Posterior vena cava (tissue), 2 donors: ENCODE measurements around the gene BAIAP3. TPM values are rescaled to one million over a fixed set of nuclear protein-coding genes. Genes with fewer than 3 reads are reported as not detected.
"Not testable (repeated sequence)": the region's sequence is repeated elsewhere in the genome, so short reads cannot be mapped to it uniquely, and the experiment has no call there.

ENCODE experiments used
- DNase-seq: peaks from one replicate; pipeline ENCODE4 v3.0.0-alpha.2; 2020; ENCODE audit warnings: low spot score
- intact Hi-C, 2 donors: fragments of 100-400 bp; cut with DNase I; formaldehyde crosslinking; loops; one replicate each; pipeline versions ENCODE4 v1.14.1 to v1.14.2; 2022 to 2023
- long read RNA-seq, 2 donors: library from polyadenylated mRNA; unstranded; transcript quantifications; one replicate each; pipeline ENCODE4 v2.0.0, GENCODE V29; 2020 to 2021
- total RNA-seq, 2 donors: library from RNA; stranded (reverse); fragmentation: NEBNext Ultra II Directional; extraction: Animal tissue kit (Norgen Biotek cat#: 25700); gene quantifications; one replicate each; pipeline ENCODE4 v1.2.1, GENCODE V29; 2021
- donor health status: DM: yes; HTN: yes; CAD: no.
- donor health status: DM: yes; HTN: yes; CAD: no.

The BAIAP3 gene
- total RNA-seq, result under 1 TPM; 0.24 to 0.56 TPM
- long read RNA-seq, donor 1, result 0 reads
- long read RNA-seq, donor 2, result 0 reads

- no peak for DNase-seq
- intact Hi-C loops, result no loop called here
Observed at GRCh38 chr16:1333149-1333812, at the start of gene BAIAP3. Gene BAIAP3, plus strand, starts transcription at chr16:1333645. Its CDS starts 4,905 bp downstream, at chr16:1338550.

GRCh38 chr16:1283996-1284616 lies 49.3 kb upstream of the BAIAP3 start:
- DNase-seq, result no peak
- intact Hi-C loops, result no loop called here

GRCh38 chr16:1285669-1286512 lies 47.6 kb upstream of the BAIAP3 start:
- DNase-seq, result no peak
- intact Hi-C loops, result no loop called here

GRCh38 chr16:1286513-1287094 lies 46.8 kb upstream of the BAIAP3 start:
- DNase-seq, result peak; percentile 74

GRCh38 chr16:1287982-1288670 lies 45.3 kb upstream of the BAIAP3 start:
- no peak for DNase-seq
- intact Hi-C loops, result no loop called here

More at GRCh38 chr16:1286513-1287094, 46.8 kb upstream of the BAIAP3 start:
- intact Hi-C loops, result no loop called here

GRCh38 chr16:1288813-1289476 lies 44.5 kb upstream of the BAIAP3 start:
- no peak for DNase-seq
- intact Hi-C loops, result no loop called here

GRCh38 chr16:1289477-1289866 lies 44.0 kb upstream of the BAIAP3 start:
- no peak for DNase-seq
- intact Hi-C loops, result no loop called here

GRCh38 chr16:1290063-1290501 lies 43.4 kb upstream of the BAIAP3 start:
- DNase-seq, result peak; percentile 66
- intact Hi-C loops, result no loop called here

- intact Hi-C loops, result no loop called here
- no peak for DNase-seq
Observed at GRCh38 chr16:1290860-1291575, 42.4 kb upstream of the BAIAP3 start.

GRCh38 chr16:1291576-1291974 lies 41.9 kb upstream of the BAIAP3 start:
- intact Hi-C loops, result no loop called here
- DNase-seq, result no peak

- DNase-seq, intact Hi-C loops: not testable (repeated sequence)
Observed at GRCh38 chr16:1292208-1292607, 41.2 kb upstream of the BAIAP3 start.

- DNase-seq, intact Hi-C loops: not testable (repeated sequence)
Observed at GRCh38 chr16:1292808-1293207, 40.6 kb upstream of the BAIAP3 start.

- DNase-seq, result no peak
- intact Hi-C loops, result no loop called here
Observed at GRCh38 chr16:1293921-1294656, 39.4 kb upstream of the BAIAP3 start.

- no peak for DNase-seq
- intact Hi-C loops, result no loop called here
Observed at GRCh38 chr16:1295465-1295864, 38.0 kb upstream of the BAIAP3 start.

GRCh38 chr16:1296688-1297017 lies 36.8 kb upstream of the BAIAP3 start:
- DNase-seq, intact Hi-C loops: not testable (repeated sequence)

GRCh38 chr16:1297018-1297696 lies 36.3 kb upstream of the BAIAP3 start:
- no peak for DNase-seq
- intact Hi-C loops, result no loop called here

GRCh38 chr16:1298406-1298805 lies 35.0 kb upstream of the BAIAP3 start:
- DNase-seq, result no peak
- intact Hi-C loops, result no loop called here
